ENCODE data around the gene FLYWCH2.

The FLYWCH2 gene

GRCh38 chr16:2895813-2896212 is 12.8 kb downstream of the FLYWCH2 start:
- Histone ChIP-seq H2AFZ (ENCODE audit: low read depth, low read length) (no peak overlapping the region), H3K27me3 (ENCODE audit: control insufficient read depth in 1 of 2, insufficient read depth in 1 of 2, low read length in 2 of 2) (no peaks in the 10 kb centered on the region), H3K9me3 (ENCODE audit: control insufficient read depth, low read length) (no peaks in the 10 kb centered on the region), H3K27ac (ENCODE audit: low read length, poor library complexity, severe bottlenecking) (peak overlapping the region; percentile 21), H2BK5ac (ENCODE audit: low read depth, low read length, poor library complexity, severe bottlenecking) (no peak overlapping the region), H3K4me1 (ENCODE audit: control insufficient read depth, insufficient read depth, low read depth, low read length) (peaks cover 32% of the 10 kb centered on the region), H3K18ac (ENCODE audit: low read depth in 1 of 2, low read length in 2 of 2) (no peak overlapping the region), H3K14ac (ENCODE audit: low read length in 2 of 2) (no peak overlapping the region), H3K4me2 (ENCODE audit: low read length, poor library complexity, severe bottlenecking) (no peak overlapping the region), H3K36me3 (ENCODE audit: control insufficient read depth in 1 of 2, insufficient read depth in 2 of 2, low read depth in 1 of 2, low read length in 2 of 2) (peaks cover 29 to 54% of the 10 kb centered on the region in 2 experiments), H2BK15ac (ENCODE audit: low read depth, poor library complexity, severe bottlenecking) (no peak overlapping the region), H3K23ac (ENCODE audit: low read length in 2 of 2) (no peak overlapping the region), H2BK120ac (ENCODE audit: low read depth, low read length) (no peak overlapping the region), H2BK12ac (ENCODE audit: low read length in 2 of 2) (no peak overlapping the region), H3K79me1 (replicated peaks; ENCODE audit: low read length, poor library complexity, severe bottlenecking) (peaks cover 18% of the 10 kb centered on the region), H3K4ac (ENCODE audit: low read depth in 1 of 2, low read length in 2 of 2) (no peak overlapping the region), H3K9ac (ENCODE audit: low read length) (no peak overlapping the region), H2AK5ac (ENCODE audit: low read length, severe bottlenecking) (no peak overlapping the region), H3K4me3 (ENCODE audit: insufficient read depth in 1 of 2, low read depth in 1 of 2, low read length in 2 of 2) (no peak overlapping the region), H4K91ac (ENCODE audit: low read length) (no peak overlapping the region), H4K8ac (ENCODE audit: low read length) (no peak overlapping the region)
- 17% methylated on average over 4 of the region's 4 CpGs for WGBS
- peak; percentile 36 for DNase-seq

- H3K14ac ChIP-seq (ENCODE audit: low read length in 2 of 2), result no peak overlapping the region
- no peak overlapping the region for H4K8ac ChIP-seq (ENCODE audit: low read length)
- H3K4me3 ChIP-seq (ENCODE audit: insufficient read depth in 1 of 2, low read depth in 1 of 2, low read length in 2 of 2), result no peak overlapping the region
- no peak overlapping the region for H3K18ac ChIP-seq (ENCODE audit: low read depth in 1 of 2, low read length in 2 of 2)
- H3K9ac ChIP-seq (ENCODE audit: low read length), result no peak overlapping the region
- H3K27me3 ChIP-seq (ENCODE audit: control insufficient read depth in 1 of 2, insufficient read depth in 1 of 2, low read length in 2 of 2), result no peaks in the 10 kb centered on the region
- DNase-seq, result no peak
- H2BK15ac ChIP-seq (ENCODE audit: low read depth, poor library complexity, severe bottlenecking), result no peak overlapping the region
- no peak overlapping the region for H3K4ac ChIP-seq (ENCODE audit: low read depth in 1 of 2, low read length in 2 of 2)
- peaks cover 29 to 57% of the 10 kb centered on the region in 2 experiments for H3K36me3 ChIP-seq (ENCODE audit: control insufficient read depth in 1 of 2, insufficient read depth in 2 of 2, low read depth in 1 of 2, low read length in 2 of 2)
- no peak overlapping the region for H3K4me2 ChIP-seq (ENCODE audit: low read length, poor library complexity, severe bottlenecking)
- no peaks in the 10 kb centered on the region for H3K9me3 ChIP-seq (ENCODE audit: control insufficient read depth, low read length)
- WGBS, result 98% methylated on average over 19 of the region's 19 CpGs
- H3K4me1 ChIP-seq (ENCODE audit: control insufficient read depth, insufficient read depth, low read depth, low read length), result peaks cover 30% of the 10 kb centered on the region
- H2AFZ ChIP-seq (ENCODE audit: low read depth, low read length), result no peak overlapping the region
- H3K23ac ChIP-seq (ENCODE audit: low read length in 2 of 2), result no peak overlapping the region
- H2AK5ac ChIP-seq (ENCODE audit: low read length, severe bottlenecking), result peak overlapping the region; percentile 87
- H4K91ac ChIP-seq (ENCODE audit: low read length), result no peak overlapping the region
- no peak overlapping the region for H2BK120ac ChIP-seq (ENCODE audit: low read depth, low read length)
- H2BK5ac ChIP-seq (ENCODE audit: low read depth, low read length, poor library complexity, severe bottlenecking), result no peak overlapping the region
- H3K27ac ChIP-seq (ENCODE audit: low read length, poor library complexity, severe bottlenecking), result peak overlapping the region; percentile 21
- peaks cover 18% of the 10 kb centered on the region for H3K79me1 ChIP-seq (replicated peaks; ENCODE audit: low read length, poor library complexity, severe bottlenecking)
- H2BK12ac ChIP-seq (ENCODE audit: low read length in 2 of 2), result no peak overlapping the region
These were observed 13.5 kb downstream of the FLYWCH2 start for GRCh38 chr16:2896480-2897010.

- no peak overlapping the region for H3K4ac ChIP-seq (ENCODE audit: low read depth in 1 of 2, low read length in 2 of 2)
- H3K23ac ChIP-seq (ENCODE audit: low read length in 2 of 2), result no peak overlapping the region
- no peak overlapping the region for H4K8ac ChIP-seq (ENCODE audit: low read length)
- peaks cover 29 to 57% of the 10 kb centered on the region in 2 experiments for H3K36me3 ChIP-seq (ENCODE audit: control insufficient read depth in 1 of 2, insufficient read depth in 2 of 2, low read depth in 1 of 2, low read length in 2 of 2)
- no peak overlapping the region for H3K4me2 ChIP-seq (ENCODE audit: low read length, poor library complexity, severe bottlenecking)
- DNase-seq, result peak; percentile 48
- H2BK120ac ChIP-seq (ENCODE audit: low read depth, low read length), result no peak overlapping the region
- H2BK12ac ChIP-seq (ENCODE audit: low read length in 2 of 2), result no peak overlapping the region
- H3K9me3 ChIP-seq (ENCODE audit: control insufficient read depth, low read length), result no peaks in the 10 kb centered on the region
- peak overlapping the region; percentile 12 for H3K27ac ChIP-seq (ENCODE audit: low read length, poor library complexity, severe bottlenecking)
- H3K4me1 ChIP-seq (ENCODE audit: control insufficient read depth, insufficient read depth, low read depth, low read length), result peaks cover 30% of the 10 kb centered on the region
- no peak overlapping the region for H3K4me3 ChIP-seq (ENCODE audit: insufficient read depth in 1 of 2, low read depth in 1 of 2, low read length in 2 of 2)
- H3K79me1 ChIP-seq (replicated peaks; ENCODE audit: low read length, poor library complexity, severe bottlenecking), result peaks cover 18% of the 10 kb centered on the region
- H2BK15ac ChIP-seq (ENCODE audit: low read depth, poor library complexity, severe bottlenecking), result no peak overlapping the region
- H4K91ac ChIP-seq (ENCODE audit: low read length), result no peak overlapping the region
- no peaks in the 10 kb centered on the region for H3K27me3 ChIP-seq (ENCODE audit: control insufficient read depth in 1 of 2, insufficient read depth in 1 of 2, low read length in 2 of 2)
- H3K9ac ChIP-seq (ENCODE audit: low read length), result no peak overlapping the region
- WGBS, result 67% methylated on average over 5 of the region's 7 CpGs
- no peak overlapping the region for H2AK5ac ChIP-seq (ENCODE audit: low read length, severe bottlenecking)
- H2AFZ ChIP-seq (ENCODE audit: low read depth, low read length), result no peak overlapping the region
- no peak overlapping the region for H2BK5ac ChIP-seq (ENCODE audit: low read depth, low read length, poor library complexity, severe bottlenecking)
- no peak overlapping the region for H3K14ac ChIP-seq (ENCODE audit: low read length in 2 of 2)
- no peak overlapping the region for H3K18ac ChIP-seq (ENCODE audit: low read depth in 1 of 2, low read length in 2 of 2)
These were observed 14.1 kb downstream of the FLYWCH2 start for GRCh38 chr16:2897110-2897509.

GRCh38 chr16:2898831-2899563 is 16.0 kb downstream of the FLYWCH2 start:
- H3K4ac ChIP-seq (ENCODE audit: low read depth in 1 of 2, low read length in 2 of 2), result no peak overlapping the region
- H3K4me3 ChIP-seq (ENCODE audit: insufficient read depth in 1 of 2, low read depth in 1 of 2, low read length in 2 of 2), result no peak overlapping the region
- no peak overlapping the region for H4K91ac ChIP-seq (ENCODE audit: low read length)
- H3K4me2 ChIP-seq (ENCODE audit: low read length, poor library complexity, severe bottlenecking), result no peak overlapping the region
- H3K27ac ChIP-seq (ENCODE audit: low read length, poor library complexity, severe bottlenecking), result no peak overlapping the region
- no peak overlapping the region for H4K8ac ChIP-seq (ENCODE audit: low read length)
- no peak overlapping the region for H2BK12ac ChIP-seq (ENCODE audit: low read length in 2 of 2)
- H3K9ac ChIP-seq (ENCODE audit: low read length), result no peak overlapping the region
- H2AFZ ChIP-seq (ENCODE audit: low read depth, low read length), result no peak overlapping the region
- H3K36me3 ChIP-seq (ENCODE audit: control insufficient read depth in 1 of 2, insufficient read depth in 2 of 2, low read depth in 1 of 2, low read length in 2 of 2), result peaks cover 29 to 57% of the 10 kb centered on the region in 2 experiments
- H2BK15ac ChIP-seq (ENCODE audit: low read depth, poor library complexity, severe bottlenecking), result no peak overlapping the region
- no peak overlapping the region for H3K23ac ChIP-seq (ENCODE audit: low read length in 2 of 2)
- H3K18ac ChIP-seq (ENCODE audit: low read depth in 1 of 2, low read length in 2 of 2), result no peak overlapping the region
- no peak overlapping the region for H2BK120ac ChIP-seq (ENCODE audit: low read depth, low read length)
- H3K9me3 ChIP-seq (ENCODE audit: control insufficient read depth, low read length), result no peaks in the 10 kb centered on the region
- no peaks in the 10 kb centered on the region for H3K27me3 ChIP-seq (ENCODE audit: control insufficient read depth in 1 of 2, insufficient read depth in 1 of 2, low read length in 2 of 2)
- H3K14ac ChIP-seq (ENCODE audit: low read length in 2 of 2), result no peak overlapping the region
- 97% methylated on average over 7 of the region's 10 CpGs for WGBS
- peaks cover 15% of the 10 kb centered on the region for H3K79me1 ChIP-seq (replicated peaks; ENCODE audit: low read length, poor library complexity, severe bottlenecking)
- H2BK5ac ChIP-seq (ENCODE audit: low read depth, low read length, poor library complexity, severe bottlenecking), result no peak overlapping the region
- H2AK5ac ChIP-seq (ENCODE audit: low read length, severe bottlenecking), result no peak overlapping the region
- DNase-seq, result no peak
- H3K4me1 ChIP-seq (ENCODE audit: control insufficient read depth, insufficient read depth, low read depth, low read length), result peaks cover 30% of the 10 kb centered on the region
